GM18520 (cell line): ENCODE results near the gene RARB.

Experiments used
- ATAC-seq: cut with Tn5 transposase; IDR thresholded peaks from one replicate; pipeline ENCODE4 v1.9.1; 2021; ENCODE audit not compliant: unreplicated experiment

The RARB gene

DNA sequence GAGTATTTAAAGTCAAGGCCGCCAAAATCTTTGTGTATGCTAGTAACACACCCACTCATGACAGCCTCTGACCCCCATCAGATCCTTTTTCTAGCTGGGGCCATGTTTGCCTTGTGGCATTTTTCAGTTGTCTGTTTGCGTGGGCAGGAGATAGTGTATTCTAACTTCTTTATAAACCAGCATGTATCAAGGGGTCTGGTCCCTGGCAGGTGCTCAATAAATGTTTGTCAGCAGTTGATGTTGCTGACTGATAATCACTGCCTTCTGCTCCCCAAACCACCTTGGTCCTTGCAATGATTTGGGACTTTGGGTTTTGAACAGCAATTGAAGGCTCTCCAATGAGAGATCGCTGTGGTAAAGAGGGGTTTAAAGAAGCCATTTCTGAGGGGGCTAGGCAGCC lies 19.2 kb downstream of the RARB start:
- ATAC-seq, result no peak

DNA sequence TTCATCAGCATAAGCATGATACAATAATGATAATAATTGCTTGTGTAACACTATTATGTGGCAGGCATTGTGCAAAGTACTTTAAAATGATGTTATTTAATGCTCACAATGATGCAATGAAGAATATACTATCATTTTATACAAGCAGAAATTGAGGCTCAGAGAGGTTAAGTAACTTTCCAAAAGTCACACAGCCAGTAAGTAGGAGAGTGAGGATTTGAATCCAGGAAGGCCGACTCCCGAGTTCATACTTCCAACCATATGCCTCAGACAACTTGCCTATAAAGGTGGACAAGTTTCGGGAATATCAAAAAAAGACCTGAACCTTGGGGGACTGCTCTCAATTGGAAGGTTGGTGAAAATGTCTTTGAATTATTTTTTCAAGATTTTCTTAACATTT lies 19.9 kb downstream of the RARB start:
- no peak for ATAC-seq

DNA sequence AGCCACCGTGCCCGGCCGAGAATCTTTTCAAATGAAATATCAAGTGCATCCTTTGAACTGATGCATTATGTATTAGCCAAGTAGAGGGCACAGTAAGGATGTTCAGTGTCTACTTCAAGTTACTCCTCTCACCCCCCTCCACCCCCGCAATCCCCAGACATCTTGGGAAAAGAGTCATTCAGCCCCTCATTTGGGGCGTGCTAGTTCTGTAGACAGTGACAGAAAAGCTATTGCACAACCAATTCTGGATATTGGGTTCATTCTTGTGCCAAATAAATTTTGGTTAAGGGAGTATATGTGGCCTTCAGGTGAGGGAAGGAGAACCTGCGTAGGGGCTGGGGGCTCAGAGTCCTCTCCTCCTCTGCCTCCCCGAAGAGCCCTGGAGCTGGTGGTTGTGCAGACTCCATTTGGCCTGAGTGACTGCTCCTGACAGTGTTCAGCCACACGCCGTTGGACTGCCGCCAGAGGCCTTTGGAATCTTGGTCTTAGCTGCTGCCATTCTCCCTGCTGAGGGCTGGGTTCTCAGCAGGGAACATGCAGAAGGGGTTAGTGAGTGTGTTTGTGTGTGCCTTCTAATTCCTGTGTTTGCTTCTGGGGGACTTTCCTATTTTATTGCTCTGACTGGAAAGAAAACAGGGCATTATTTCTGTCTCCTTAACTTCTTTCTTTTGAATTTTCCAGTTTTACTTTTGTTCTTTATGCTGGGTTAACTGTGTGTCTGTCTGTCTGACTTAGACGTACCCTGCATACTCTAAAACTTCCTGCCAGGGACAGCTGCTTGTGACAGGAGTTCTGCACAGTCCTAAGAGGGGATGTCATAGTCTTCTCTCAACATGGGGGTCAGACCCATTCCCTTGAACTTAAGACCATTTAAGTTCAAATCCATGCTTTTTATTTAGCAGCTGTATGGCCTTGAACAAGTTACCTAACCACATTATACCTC lies 21.0 kb downstream of the RARB start:
- no peak for ATAC-seq

DNA sequence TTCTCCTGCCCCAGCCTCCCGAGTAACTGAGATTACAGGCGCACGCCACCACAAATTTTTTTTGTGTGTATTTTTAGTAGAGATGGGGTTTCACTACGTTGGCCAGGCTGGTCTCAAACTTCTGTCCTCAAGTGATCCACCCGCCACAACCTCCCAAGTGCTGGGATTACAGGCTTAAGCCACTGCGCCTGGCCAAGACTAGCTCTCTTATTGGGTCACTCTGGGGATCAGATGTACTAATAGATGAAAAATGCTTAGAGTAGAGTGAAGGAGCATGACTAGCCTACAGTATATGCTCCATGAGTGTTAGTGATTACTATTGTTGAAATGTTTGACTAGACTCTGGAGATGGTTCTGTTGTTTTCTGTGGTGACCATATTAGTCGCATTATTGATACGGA lies 21.8 kb downstream of the RARB start:
- ATAC-seq, result no peak

DNA sequence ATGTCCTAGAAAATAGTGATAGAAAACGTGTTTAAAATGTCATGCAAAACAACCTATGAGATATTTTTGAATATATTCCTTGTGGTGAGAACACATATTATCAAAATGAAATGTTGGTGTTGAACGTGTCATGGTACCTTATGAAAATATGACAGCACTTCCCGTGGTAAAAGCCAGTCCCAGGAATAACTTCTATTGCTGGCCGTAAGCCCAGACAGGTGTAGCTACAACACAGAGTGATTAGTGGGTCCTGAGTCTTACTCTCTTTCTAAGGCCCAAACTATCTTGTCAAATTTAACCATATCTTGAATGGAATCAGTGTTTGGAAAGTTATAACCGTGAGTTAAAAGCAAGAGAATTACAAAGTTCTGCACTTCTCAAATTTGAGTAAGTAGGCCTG lies 24.1 kb downstream of the RARB start:
- no peak for ATAC-seq

DNA sequence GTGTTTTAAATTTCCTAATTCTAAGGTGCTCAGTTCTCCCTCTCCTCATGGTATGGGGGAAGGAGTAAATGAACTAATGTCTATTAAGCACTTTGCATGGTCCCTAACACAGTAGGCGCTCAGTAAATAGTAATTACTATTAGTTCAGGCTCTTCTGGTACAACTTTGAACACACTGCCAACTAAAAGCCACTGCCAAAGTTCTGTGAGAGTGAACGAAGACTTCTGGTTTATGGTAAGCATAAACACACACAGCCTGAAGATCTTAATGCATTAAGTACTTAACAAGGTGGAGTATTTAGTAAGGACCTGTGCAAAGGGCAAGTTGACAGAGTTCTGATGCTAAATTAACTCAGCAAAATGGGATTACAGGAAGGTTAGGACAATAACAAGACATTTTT lies 24.7 kb downstream of the RARB start:
- no peak for ATAC-seq

DNA sequence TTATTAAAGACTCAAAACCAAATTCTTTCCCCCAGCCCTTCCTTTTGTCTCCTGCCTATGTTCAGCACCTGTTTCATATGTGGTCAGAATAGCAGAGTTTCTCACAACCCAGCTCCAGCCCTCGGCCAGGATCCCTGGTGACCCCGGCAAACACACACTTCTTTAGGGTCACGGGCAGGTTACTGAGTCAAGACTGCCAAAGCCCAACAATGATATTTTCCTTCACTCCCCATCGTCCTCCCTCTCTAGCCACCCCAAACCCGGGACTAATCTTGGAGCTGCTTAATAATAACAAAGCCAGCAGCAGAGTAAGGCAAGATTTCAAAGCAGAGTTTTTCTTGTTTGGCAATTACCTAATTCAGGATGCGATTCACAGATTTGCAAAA lies 25.5 kb downstream of the RARB start:
- ATAC-seq, result no peak

DNA sequence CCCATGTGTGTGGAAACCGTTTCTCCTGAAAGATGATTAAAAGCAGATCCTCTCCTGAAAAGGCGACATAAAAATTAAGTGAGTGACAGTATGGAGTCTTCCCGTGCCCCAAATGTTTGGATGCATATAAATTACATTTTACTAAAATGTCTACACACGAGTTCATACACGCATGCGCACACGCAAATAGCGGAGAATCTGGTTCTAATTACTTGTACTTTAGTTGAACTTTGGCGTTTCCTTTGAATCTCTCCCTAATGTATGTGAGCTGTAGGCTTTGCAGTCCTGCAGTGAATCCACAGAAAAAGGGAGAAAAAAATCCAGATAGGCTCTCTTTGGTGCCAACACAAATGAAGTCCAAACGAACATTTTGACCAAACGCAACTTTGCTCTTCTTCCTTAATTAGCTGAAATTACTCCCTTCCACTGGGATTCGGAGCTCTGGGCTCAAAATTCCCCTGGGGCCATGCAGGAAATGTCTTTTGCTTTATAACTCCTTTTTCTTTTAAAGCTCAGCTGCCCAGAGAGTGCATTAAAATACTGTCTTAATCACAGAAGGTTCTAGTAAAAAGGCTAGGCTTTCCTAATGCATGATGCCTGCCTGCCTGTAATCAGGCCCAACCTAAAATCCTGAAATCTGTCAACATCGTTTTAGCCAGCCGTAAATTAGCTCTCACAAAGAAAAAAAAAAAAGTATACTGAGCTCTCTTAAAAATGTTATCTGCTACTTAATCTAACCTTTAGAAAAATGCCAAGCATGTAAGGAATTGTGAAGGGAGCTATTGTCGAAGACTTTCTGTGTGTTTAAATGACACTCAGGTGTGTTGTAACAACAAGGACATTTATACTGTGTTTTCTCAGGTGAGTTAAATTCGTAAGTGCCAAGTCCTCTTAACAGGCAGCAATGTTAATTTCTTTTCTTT lies 26.2 kb downstream of the RARB start:
- ATAC-seq, result no peak

DNA sequence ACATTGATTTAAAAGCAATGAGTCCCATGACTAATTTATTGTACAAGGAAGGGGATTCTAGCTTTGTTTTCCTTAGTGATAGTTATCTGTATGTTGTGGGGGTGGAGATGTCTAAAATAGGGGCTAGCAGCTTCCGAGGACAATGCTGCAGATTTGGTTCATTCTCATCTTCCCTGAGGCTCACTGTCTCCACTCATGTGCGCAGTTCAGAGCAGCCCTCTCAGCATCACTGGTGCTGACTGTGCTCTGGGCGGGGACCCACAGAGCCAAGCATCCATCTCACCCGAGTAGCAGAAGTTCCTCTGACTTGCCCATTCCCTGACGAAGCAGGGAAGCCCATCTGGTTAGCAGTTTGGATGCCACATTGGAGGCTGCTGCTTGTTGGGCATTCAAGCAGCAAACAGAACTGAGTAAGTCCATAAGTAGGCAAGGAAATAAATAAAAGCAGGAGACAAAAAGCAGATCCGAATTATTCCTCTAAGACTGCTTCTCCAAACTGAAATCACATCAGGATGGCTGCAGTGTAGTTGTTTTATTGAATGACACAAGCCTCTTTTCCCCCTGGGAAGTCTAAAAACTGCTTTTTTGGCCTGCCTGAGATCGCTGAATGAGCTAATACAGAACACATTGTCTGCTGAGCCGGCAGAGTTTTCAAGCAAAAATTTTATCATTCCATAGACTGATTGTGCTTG lies 27.5 kb downstream of the RARB start:
- no peak for ATAC-seq

DNA sequence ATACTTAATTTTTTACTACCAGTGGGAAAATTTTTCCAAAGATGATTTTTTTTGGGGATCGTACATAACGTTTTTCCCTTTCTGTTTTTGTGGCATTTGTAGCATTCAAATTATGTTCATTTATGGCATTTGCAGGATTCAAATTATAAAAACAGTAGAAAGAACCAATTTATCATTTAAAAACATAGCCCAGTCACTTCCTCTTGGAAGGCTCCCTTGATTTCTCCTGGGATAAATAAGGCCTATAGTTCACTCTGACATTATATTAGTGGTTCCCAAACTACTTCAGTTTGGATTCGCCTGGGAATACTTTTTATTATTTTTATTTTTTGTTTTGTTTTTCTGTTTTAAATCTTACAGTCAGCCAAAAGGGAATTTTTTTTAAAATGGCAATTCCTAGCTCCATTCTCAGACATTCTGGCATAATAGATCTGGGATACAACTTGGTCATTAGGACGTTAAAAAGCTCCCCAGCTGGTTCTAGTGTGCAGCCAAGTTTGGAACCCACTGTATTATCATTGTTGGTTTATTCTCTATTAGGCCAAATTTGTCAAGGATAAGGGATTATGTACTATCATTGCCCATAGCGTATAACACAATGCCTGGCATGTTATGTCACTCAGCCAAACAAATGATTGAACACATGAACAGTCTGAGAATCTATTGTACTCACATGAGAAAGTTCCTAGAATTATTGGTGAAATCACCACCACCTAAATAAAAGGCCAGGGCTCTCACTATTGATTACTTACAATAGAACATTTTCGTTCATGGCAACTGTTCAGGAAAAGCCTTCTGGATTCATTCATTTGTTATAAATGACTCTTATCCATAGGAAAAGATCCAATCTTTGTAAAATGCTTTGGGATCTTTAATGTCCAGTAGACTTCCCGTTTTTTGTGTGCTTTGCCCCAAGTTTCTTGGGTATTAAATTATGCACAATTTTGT lies 28.9 kb downstream of the RARB start:
- ATAC-seq, result no peak

DNA sequence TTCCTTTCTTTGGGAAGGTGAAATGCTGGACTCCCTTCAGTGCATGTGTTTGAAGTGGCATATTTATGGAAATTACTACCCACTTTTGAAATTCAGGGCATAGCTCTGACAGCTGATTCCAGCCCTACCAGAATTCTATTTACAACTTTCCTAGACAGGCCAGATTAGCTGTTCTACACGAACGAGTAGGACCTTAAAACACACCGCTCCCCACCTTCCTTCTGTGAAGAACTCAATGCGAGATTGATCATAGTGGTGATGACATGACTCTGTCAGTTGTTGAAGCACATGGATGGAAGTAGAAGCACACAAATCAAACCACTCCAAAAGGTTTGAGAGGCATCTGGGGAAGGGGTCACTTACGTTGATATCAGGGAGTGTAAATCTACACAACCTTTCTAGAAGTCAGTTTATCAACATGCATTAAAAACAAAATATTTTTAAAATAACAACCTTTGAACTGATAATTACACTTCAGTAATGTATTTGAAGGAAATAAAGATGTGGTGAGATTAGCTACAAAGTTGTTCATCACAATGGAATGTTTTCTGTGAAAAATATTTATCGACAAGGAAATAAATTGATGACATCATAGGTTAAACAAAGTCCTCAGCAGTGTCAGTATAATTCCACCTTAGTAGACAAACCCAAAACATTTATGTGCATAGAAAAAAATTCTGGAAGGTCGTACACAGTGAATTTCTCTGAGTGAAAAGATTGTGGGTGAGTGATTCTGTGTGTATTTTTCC lies 29.8 kb downstream of the RARB start:
- ATAC-seq, result no peak

DNA sequence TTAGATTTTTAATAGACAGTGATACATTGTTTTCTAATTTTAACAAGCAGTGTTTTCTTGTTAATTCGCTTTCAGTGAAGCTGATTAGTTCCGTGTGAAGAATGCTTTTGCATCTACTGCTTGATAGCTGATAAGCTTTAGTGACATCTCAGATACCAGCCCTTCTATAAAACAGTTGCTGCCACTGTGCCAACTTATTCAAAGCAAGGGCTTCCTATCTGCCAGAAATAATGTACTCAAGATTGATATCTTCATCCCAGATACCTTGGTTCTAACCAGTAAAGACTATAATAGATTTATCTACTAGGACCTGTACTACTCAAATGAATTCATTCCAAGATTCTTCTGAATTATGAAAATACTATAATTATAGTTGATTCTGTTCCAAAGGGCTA lies 30.4 kb downstream of the RARB start:
- ATAC-seq, result no peak

DNA sequence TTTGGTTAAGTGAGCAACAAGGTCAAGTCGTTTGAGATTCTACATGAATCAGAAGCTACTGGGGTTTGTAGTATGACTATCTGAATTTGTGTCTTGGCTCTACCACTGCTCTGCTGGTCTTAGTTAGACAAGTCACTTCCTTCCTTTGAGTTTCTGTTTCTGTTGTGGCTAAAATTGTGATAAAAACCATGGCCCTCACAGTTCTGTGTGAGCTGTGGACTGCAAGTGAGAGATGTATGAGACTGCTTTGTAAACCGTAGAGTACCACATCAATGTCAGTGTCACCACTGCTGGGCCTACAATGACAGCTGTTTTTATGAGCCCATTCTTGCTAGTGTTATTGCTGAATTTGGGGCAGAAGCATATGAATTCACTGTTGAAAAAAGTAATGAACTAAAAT lies 32.7 kb downstream of the RARB start:
- peak; percentile 99 for ATAC-seq

DNA sequence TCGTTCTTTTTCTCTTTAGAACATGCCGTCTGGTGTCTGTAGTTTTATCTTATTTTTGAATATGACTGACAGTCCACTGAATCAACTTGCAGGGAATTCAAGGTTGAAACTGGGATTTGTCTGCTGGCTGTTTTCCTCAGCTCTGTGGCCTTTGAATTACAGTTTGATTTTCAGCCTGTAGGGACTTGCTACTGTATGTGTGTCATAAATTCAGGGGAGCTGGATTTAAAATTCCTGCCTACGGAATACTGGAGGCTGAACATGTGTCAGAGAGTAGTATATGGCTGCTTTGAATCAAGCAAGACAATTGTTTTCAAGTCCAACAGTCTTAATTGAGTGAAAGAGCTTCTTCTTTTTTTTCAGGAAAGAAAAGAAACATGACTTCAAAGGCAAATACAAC lies 33.9 kb downstream of the RARB start:
- no peak for ATAC-seq

DNA sequence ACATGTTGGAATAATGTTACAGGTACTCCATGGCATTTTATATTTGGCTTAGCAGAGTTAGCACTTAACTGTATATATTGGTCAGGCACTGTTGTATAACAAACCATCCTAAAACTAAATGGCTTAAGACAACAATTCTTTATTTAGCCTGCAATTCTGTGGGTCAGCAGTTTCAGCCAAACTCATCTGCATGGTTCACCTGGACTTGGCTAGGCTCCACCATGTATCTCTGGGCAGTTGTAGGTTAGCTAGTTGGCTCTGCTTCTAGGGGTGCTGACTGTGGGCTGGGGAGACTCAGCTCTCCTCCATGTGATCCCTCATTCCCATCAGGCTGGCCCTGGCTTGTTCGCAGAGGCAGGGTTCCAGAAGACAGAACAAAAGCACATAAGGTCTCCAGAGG lies 34.4 kb downstream of the RARB start:
- no peak for ATAC-seq

DNA sequence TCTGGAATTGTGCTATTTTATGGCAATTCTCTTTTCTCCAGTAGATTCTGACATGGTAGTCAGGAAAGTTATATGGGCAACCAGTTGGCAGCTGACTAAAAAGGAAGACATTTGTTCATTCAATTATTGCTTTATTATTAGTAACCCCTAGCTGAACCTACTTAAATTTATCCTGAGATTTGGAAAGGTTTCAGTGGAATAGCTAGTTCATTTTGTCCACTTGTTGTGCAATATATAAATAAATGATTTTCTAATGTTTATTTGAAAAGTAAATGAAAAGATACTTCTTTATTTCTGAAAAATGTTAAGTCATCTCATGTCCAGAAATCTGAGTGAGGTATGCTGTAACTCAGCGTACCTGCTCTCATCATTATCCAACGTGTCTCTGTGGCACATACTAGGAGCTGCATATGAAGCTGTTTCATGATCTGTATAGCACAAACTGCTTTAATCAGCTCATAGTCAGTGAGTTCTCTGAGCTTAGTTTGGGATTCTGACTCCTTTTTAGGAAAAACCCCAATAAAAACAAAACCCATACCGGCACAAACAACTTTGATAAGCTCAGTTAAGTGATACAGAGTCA lies 35.9 kb downstream of the RARB start:
- ATAC-seq, result no peak

DNA sequence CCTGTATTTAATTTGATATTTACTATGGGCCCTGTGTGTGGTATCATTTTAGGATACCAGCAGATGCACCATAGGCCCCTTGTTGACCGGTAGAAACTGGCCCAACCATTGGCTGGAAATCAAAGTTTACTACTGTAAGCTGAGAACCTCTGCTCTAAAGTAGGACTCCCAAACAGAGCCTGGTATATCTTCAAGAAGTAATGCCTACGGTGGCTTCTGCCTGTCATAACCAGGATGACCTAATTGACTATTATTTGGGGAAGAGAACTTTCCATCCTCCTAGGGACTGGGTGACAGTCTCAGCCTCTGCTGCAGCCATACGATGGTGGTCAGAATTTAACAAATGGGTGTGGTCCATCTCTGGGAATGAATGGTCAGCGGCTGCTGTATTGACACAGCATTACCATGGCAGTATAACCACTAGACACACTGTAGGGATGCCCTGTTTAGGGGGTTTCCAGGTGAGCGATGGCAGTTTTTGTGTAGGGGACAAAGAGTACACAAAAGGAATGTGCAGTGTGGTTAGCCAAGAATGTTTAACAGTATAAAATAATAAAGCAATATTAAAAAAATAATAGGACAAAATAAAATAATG lies 37.3 kb downstream of the RARB start:
- ATAC-seq, result no peak

DNA sequence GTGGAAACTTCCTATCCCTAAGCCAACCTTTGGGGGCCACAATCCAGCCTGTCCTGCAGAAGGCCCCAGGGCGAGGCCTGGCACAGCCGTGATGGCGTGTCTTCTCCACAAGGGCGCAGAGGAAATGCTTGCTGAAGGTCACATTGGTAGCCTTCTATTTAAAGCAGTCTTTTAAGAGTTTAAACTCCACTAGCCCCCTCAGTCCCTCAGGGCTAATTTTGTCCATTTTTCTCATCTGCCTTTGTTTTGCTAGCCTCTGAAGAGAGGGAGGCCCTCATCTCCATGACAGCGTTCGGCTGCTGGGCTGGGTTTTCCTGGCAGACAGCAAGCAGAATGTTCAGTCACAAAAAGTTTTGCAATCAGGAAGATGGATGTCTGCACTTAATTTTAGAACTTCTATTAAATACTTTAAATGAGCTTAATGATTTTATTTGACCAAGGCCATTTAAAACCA lies 40.8 kb downstream of the RARB start:
- ATAC-seq, result no peak

DNA sequence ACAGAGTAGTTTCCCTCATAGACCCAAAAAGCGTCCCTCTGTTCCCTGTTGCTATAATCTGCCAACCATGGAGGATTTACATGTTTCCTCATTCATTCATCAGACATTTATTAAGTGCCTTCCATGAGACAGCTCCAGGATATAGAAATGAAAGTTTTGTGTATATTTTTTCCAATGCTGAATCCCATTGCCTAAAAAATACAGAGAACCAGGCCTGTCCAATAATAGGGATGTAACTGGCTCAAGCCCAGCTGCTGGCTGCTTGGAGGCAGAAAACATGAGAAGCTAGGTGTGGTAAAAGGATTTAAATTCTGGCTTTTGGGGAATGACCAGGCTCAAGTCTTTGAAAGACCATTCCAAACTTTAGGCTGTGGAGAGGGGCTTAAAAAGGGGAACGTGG lies 41.5 kb downstream of the RARB start:
- no peak for ATAC-seq
